HG03457 (cell line): ENCODE results near the gene LRRC23.
A peak's percentile ranks its signal among the peaks of the same experiment; 100 is the strongest.
"Not testable (repeated sequence)": the region's sequence is repeated elsewhere in the genome, so short reads cannot be mapped to it uniquely, and the experiment has no call there.

ENCODE experiments used
- ATAC-seq: cut with Tn5 transposase; IDR thresholded peaks from one replicate; pipeline ENCODE4 v1.9.1; 2021; ENCODE audit warnings: moderate number of reproducible peaks; ENCODE audit not compliant: unreplicated experiment

LRRC23 gene

DNA sequence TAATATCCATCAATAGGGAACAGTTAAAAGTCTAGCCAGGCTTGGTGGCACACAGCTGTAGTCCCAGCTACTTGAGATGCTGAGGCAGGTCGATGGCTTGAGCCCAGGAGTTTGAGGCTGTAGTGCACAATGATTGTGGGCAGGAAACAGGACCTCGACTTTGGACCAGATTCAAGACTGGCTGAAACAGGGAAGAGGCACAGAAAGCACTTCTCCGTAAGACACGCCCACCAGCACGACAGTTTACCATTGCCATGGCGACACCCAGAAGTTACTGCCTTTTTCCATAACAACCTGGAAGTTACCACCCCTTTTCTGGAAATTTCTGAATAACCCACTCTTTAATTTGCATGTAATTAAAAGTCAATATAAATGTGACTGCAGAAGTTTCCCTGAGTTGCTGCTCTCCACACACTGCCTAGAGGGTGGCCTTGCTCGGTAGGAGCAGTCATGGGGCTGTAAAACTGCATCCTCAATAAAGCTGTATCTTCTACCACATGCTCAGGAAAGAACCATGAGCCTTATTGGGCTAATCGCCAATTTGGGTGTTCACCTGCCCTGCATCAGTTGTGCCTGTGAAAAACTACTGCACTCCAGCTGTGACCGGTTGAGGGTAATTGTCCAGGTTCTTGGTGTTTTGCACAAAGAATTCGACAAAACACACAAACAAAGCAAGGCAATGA is 4.6 kb upstream of the LRRC23 start:
- no peak for ATAC-seq

DNA sequence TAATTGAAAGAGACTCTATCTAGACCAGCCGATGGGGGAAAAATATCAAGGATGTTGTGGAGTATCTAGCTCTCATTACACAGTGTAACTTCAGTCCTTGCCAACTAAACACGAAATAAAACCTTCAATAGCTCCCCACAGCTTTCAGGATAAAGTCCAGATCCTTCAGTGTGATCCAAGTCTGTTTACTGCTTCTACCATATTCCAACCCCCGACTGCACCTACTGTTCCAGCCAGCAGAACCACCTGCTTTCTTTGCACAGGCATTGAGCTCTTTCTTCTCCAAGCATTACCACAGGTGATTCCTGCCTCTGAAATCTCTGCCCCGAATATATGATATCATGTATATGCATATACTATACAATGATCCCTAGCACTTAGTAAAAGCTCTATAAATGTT is 2.2 kb upstream of the LRRC23 start:
- ATAC-seq, result no peak

DNA sequence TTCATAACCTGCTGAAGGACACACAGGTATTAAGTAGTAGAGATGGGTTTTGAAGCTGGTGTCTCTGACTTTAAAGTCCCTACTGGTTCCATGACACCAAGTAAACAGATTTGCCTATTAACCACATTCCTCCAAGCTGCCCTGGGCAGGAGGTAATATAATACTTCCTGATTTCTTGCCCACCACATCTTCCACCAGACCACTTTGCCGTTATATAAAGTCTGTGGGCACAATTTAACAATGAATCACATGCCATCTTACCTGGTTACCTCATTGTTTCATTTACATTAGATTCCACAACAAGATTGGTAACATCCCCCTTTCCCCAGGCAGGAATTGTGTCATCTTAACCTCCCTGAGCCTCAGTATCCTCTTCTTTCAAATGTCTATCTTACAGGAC is 900 bp upstream of the LRRC23 start:
- ATAC-seq, result no peak

DNA sequence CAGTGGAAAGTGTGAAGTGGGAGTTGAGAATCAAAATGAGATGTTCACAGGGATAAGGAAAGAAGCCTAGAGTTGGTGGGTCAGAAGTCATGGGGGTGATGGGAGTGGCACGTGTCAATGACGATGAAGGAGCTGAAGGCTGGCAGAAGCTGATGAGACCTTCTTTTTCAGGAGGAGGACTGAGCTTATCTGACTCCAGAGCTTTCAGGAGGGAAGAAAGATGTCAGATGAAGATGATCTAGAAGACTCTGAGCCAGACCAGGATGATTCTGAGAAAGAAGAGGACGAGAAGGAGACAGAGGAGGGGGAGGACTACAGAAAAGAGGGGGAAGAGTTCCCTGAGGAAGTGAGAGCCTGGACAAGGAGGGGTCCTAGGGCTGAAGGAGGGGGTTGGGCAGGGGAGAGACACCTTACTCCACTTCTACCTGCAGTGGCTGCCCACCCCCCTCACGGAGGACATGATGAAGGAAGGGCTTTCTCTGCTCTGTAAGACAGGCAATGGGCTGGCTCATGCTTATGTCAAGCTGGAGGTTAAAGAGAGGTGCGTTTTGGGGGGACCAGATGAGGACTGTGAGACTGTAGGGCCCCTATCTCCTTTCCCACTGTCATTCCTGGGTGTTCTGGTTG is 905 bp downstream of the LRRC23 start:
- no peak for ATAC-seq

DNA sequence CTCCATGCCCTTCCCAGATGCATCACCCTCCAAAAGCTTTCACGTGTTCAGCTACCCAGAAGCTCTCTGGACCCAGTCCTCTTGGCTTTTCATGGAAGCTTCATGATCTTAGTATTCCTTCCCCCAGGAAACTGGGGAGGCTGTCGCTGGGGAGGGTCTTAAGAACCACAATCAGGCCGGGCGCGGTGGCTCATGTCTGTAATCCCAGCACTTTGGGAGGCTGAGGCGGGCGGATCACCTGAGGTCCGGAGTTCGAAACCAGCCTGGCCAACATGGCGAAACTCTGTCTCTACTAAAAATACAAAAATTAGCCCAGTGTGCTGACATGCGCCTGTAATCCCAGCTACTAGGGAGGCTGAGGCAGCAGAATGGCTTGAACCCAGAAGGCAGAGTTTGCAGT is 3.5 kb downstream of the LRRC23 start:
- not testable (repeated sequence) for ATAC-seq

DNA sequence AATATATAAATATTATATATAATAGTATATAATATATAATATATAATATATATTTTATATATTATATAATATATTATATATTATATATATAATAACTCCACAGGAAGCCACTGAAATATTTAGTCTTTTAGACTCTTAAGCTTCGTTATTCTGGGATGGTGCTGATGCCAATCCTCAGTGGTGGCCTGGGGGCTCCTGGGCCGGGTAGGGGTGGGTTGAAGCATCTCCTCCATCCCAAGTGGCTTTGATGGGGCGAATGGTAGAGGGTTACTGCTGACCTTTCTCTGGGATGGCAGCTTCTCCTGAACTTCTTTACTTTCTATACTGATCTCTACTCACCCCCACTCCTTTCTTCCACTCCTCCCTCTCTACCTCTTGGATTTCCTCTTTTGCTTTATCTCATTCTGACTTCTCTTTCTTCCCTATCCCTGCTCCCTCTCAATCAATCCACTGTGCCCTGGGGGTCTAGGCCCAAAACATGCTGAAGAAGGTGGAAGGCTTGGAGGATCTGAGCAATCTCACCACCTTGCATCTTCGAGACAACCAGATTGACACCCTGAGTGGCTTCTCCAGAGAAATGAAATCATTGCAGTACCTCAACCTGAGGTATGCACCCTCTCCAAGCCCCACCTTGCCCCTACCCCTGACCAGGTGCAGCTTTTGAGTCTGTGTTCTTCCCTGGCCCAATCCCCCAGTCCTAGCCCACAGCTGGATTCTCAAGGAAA is 5.0 kb downstream of the LRRC23 start:
- no peak for ATAC-seq

DNA sequence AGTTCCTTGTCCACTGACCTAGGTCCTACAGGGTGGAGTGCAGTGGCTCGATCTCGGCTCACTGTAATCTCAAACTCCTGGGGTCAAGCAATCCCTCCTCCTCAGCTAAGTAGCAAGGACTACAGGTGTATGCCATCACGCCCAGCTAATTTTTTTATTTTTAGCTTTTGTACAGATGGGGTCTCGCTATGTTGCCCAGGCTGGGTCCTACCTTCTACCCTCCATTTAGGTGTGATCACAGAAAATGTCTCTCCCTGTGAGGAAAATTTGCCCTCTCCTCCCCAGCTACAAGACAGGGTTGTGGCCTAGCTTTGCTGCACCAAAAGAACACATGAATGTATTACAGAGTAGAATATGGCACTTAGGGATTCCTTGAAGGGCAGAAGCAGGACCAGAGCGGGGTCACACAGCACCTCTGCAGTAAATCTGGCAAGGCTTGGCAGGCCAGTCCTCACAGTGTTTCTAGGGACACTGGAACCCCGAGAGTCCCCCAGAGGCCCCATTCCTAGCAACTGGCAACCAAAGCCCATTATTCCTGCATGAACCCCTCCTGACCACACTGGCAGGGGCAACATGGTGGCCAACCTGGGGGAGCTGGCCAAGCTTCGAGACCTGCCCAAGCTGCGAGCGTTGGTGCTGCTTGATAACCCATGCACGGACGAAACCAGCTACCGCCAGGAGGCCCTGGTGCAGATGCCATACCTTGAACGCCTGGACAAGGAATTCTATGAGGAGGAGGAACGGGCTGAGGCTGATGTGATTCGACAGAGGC is 7.7 kb downstream of the LRRC23 start:
- ATAC-seq, result no peak

DNA sequence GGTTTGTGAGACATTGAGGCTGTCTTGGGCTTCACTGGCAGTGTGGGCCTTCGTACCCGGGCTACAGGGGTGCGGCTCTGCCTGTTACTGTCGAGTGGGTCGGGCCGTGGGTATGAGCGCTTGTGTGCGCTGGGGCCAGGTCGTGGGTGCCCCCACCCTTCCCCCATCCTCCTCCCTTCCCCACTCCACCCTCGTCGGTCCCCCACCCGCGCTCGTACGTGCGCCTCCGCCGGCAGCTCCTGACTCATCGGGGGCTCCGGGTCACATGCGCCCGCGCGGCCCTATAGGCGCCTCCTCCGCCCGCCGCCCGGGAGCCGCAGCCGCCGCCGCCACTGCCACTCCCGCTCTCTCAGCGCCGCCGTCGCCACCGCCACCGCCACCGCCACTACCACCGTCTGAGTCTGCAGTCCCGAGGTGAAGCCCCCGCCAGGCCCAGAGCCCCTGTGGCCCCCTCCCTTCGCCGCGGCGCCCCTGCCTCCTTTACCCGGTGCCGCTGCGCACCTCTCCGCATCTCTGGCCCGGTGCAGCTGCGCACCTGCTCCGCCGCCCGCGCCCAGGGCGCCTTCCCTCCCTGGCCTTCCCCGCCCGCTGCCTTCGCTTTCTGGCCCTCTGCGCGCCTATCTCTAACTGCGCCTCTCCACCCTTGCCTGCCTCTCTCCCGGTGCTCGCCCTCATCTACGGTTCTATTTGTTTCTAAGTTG is 9.8 kb downstream of the LRRC23 start, which contains the start of gene ENO2:
Gene ENO2 (plus strand): TSS at position 335 of the 701 bp plus-strand sequence. CDS start 1,253 bp downstream, outside the sequence.
- ATAC-seq, result peak; percentile 47

DNA sequence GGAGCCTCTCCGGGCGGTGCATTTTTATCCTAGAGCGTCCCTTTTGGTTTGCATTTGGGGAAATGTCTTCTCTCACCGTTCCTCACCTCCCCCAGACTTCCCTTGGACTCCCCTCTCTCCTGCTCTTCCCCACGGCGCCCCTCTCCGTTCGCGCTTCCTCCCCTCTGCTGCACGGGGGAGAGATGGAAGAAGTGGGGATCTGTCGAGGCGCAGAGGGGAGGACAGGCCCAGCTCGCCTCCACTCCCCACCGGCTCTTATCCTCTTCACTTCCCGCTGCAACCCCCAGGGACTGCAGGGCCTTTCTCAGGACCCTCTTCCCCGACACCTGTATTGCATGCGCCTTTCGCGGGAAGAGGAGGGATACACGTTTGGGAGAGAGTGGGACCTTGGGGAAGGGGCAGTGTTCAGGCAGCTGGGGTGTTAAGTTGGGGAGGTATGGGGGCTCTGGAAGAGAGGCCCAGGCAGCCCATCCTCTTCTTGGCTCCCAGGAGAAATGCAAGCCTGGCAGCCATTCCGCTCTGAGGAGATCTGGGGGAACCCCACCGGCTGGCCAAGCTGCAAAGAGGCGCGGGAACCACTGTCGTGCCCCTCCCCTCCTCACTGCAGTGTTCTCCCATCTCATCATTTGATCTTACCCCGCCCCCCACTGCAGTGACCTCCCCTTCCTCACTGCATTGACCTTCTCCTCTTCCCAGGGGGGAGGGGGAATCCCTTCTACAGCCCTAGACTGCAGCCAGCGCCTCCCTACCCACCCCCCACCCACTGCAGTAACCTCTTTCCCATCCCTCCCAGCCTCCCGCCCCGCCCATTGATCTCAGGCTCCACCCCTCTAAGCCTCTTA is 10.5 kb downstream of the LRRC23 start:
- ATAC-seq, result no peak

DNA sequence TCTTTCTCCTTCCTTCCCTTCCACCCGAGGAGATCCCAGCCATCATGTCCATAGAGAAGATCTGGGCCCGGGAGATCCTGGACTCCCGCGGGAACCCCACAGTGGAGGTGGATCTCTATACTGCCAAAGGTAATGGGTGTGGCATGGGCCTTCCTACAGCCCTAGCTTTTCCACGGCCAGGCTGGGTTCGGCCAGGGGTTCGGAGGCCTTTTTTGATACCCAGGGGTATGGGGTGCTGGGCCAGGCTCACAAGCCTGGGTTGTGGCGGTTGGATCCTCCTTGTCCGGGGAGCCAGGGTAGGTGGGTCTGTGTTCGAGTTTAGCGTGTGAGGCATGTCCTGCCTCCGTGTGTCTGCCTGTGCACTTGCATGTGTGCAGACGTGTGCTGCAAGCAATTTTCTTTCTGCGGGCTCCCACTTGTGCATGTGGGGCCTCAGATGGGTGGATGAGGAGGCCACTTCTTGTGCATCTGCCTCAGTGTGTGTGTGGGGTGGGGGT is 11.2 kb downstream of the LRRC23 start:
- ATAC-seq, result no peak

DNA sequence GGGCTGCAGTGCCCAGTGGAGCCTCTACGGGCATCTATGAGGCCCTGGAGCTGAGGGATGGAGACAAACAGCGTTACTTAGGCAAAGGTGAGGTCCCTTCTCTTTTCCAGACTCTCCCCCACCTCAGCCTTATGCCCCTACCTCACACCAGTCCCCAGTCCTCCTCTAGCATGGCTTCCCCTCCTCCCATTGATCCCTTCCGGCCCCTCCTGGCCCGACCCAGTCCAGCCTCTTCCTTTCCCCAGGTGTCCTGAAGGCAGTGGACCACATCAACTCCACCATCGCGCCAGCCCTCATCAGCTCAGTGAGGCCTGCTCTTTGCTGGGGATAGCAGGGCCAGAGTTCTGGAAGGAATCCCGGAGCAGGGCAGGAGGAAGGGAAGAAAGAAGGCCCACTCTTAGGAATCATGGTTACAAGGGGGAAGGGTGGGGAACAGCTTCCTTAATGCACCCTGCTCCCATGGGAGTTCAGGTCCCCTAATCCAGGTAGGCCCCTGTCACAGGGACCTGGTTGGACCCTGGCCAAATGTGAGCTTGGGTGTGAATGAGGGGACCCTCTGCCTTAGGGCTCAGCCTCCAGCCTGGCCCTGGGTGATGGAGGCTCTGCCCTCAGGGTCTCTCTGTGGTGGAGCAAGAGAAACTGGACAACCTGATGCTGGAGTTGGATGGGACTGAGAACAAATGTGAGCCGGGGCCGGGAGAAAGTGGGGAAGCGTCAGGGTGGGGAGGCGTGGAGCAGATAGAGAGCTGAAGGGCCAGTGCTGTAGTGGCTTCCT is 12.0 kb downstream of the LRRC23 start:
- ATAC-seq, result no peak

DNA sequence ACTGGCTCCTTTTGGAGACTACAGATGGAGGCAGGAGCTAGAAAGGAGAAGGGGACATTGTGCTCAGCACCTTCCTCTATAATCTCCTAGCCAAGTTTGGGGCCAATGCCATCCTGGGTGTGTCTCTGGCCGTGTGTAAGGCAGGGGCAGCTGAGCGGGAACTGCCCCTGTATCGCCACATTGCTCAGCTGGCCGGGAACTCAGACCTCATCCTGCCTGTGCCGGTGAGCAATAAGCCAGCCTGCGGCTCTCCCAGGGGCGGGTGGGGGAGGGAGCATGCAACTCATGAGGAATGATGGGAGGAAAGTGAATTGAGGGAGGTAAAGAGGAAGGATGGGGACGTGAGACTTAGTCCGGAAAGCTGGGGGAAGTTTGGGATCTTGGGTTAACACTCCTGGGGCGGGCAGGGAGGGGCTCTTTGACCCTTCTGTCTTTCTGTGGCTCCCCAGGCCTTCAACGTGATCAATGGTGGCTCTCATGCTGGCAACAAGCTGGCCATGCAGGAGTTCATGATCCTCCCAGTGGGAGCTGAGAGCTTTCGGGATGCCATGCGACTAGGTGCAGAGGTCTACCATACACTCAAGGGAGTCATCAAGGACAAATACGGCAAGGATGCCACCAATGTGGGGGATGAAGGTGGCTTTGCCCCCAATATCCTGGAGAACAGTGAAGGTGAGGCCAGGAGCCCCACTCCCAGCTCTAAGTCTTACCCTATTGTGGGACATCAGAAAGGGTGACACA is 13.0 kb downstream of the LRRC23 start:
- no peak for ATAC-seq

DNA sequence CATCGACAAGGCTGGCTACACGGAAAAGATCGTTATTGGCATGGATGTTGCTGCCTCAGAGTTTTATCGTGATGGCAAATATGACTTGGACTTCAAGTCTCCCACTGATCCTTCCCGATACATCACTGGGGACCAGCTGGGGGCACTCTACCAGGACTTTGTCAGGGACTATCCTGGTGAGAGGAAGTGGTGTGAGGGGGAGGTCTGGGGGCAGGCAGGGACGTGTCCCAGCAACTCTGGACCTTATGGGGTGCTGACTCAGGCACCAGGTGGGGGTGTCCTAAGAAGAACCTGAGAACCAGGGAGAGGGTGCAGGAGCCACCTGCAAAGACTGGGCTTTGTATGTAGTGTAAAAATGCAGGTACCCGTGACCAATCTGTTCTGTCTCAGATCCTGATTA is 15.0 kb downstream of the LRRC23 start:
- ATAC-seq, result no peak

DNA sequence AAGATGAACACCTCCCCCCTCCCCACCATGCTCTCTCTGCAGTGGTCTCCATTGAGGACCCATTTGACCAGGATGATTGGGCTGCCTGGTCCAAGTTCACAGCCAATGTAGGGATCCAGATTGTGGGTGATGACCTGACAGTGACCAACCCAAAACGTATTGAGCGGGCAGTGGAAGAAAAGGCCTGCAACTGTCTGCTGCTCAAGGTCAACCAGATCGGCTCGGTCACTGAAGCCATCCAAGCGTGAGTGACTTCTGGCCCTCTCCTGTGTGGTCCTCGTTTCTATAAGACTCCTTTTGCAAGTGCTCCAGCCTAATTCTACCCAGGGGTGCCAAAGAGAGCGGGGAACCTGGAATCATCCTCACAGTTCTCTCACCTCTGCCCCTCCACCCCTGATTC is 16.9 kb downstream of the LRRC23 start:
- no peak for ATAC-seq

DNA sequence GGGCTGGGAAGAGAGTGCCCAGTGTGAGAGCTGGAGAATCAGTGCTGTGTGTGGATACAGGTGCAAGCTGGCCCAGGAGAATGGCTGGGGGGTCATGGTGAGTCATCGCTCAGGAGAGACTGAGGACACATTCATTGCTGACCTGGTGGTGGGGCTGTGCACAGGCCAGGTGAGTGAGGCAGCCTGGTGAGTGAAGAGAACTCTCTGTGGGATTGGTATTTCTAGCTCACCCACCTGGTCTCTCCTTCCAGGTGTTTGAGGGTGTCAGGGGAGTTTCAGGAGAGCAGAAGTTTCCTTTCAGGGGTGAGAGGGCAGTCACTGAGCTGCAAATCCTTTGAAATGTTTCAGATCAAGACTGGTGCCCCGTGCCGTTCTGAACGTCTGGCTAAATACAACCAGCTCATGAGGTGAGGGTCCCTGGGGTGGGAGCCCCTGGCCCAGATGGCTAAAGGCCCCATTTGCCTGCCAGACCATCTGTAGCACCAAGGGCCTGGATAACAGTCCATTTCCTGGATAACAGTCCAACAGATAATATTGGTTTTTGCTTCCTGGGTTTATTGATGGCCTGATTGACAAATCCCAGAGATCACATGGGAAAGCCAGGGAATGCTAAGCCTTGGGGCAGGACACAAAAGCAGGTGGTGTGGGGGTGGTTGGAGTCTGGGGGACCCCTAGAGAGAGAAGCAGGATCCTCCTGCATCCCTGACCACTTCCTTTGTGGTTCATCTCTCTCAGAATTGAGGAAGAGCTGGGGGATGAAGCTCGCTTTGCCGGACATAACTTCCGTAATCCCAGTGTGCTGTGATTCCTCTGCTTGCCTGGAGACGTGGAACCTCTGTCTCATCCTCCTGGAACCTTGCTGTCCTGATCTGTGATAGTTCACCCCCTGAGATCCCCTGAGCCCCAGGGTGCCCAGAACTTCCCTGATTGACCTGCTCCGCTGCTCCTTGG is 17.6 kb downstream of the LRRC23 start:
- no peak for ATAC-seq

DNA sequence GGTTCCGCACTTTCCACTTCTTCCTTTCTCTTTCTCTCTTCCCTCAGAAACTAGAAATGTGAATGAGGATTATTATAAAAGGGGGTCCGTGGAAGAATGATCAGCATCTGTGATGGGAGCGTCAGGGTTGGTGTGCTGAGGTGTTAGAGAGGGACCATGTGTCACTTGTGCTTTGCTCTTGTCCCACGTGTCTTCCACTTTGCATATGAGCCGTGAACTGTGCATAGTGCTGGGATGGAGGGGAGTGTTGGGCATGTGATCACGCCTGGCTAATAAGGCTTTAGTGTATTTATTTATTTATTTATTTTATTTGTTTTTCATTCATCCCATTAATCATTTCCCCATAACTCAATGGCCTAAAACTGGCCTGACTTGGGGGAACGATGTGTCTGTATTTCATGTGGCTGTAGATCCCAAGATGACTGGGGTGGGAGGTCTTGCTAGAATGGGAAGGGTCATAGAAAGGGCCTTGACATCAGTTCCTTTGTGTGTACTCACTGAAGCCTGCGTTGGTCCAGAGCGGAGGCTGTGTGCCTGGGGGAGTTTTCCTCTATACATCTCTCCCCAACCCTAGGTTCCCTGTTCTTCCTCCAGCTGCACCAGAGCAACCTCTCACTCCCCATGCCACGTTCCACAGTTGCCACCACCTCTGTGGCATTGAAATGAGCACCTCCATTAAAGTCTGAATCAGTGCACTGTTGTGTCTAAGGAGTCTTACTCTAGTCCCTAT is 18.5 kb downstream of the LRRC23 start:
- no peak for ATAC-seq
